Adrenal gland (tissue), 12 donors: ENCODE measurements around the gene PIK3AP1. TPM values are rescaled to one million over a fixed set of nuclear protein-coding genes. Genes with fewer than 3 reads are reported as not detected.

ENCODE experiments used
- DNase-seq, 7 donors: peaks; one replicate each; pipeline ENCODE4 v3.0.0-alpha.2; 2019 to 2020
- H3K27ac ChIP-seq, 5 donors: fragments of 200-600 bp; sonication (generic) in 4 of 5; 1 replicate in 3 of 5; 2 replicates in 2 of 5; pipeline versions ENCODE4 v1.5.1 to v1.8.0; 2016 to 2020; ENCODE audit warnings: mild to moderate bottlenecking in 1 of 5
- H3K27me3 ChIP-seq: fragments of 200-600 bp; 2 replicates; pipeline ENCODE4 v1.8.0; 2021
- H3K36me3 ChIP-seq, 2 donors: fragments of 200-600 bp; replicated peaks in 1 of 2; 1 replicate in 1 of 2; 2 replicates in 1 of 2; pipeline versions ENCODE4 v1.5.1 to v1.8.0; 2018 to 2022
- H3K4me1 ChIP-seq, 2 donors: fragments of 200-600 bp; replicated peaks in 1 of 2; 1 replicate in 1 of 2; 2 replicates in 1 of 2; pipeline versions ENCODE4 v1.5.1 to v1.8.0; 2018 to 2021
- H3K4me3 ChIP-seq, 4 donors: fragments of 200-600 bp; sonication (generic) in 3 of 4; one replicate each; pipeline ENCODE4 v1.5.1; 2016 to 2018
- H3K9me3 ChIP-seq, 3 donors: fragments of 200-600 bp; sonication (generic) in 1 of 3; replicated peaks in 1 of 3; 1 replicate in 2 of 3; 2 replicates in 1 of 3; pipeline versions ENCODE4 v1.5.1 to v1.8.0; 2016 to 2021
- POLR2A ChIP-seq, 2 donors: fragments of 450-650 bp; IDR thresholded peaks; one replicate each; pipeline ENCODE4 v1.6.1; 2017; ENCODE audit warnings: antibody characterized with exemption in 2 of 2, mild to moderate bottlenecking in 2 of 2, moderate library complexity in 1 of 2
- WGBS, 4 donors: extraction: QIAGEN DNeasy Blood & Tissue Kit in 2 of 4; methylation state at CpG; one replicate each; pipeline versions ENCODE4 v1.1.5 to v1.1.7; 2013 to 2017; 5-methylcytosine and 5-hydroxymethylcytosine counted together
- intact Hi-C, 2 donors: fragments of 100-400 bp; cut with DNase I; formaldehyde crosslinking; loops; one replicate each; pipeline versions ENCODE4 v1.14.1 to v1.15.0; 2022 to 2023
- polyA plus RNA-seq, 3 donors: library from polyadenylated mRNA; stranded (reverse); fragments of 200-250 nt in 2 of 3; fragments of 350-450 nt in 1 of 3; fragmentation: Illumina TruSeq in 1 of 3; extraction: RNeasy Lipid Tissue Mini Kit (QIAGEN cat#74804) in 1 of 3; gene quantifications; one replicate each; pipeline ENCODE4 v1.2.3, GENCODE V29; 2013 to 2014
- total RNA-seq, 9 donors: library from RNA; depleted of rRNA in 4 of 9; stranded (reverse); fragments of >200 nt in 4 of 9; fragments of 120-200 nt in 1 of 9; fragmentation: NEBNext Ultra II Directional in 1 of 9; extraction: Animal tissue kit (Norgen Biotek cat#: 25700) in 1 of 9; gene quantifications; one replicate each; pipeline versions ENCODE4 v1.1.0 to v1.2.4, GENCODE V29; 2013 to 2023
- TF ChIP-seq, protein P1 (sequence below), 6 experiments: fragments of 450-650 bp in 4 of 6; fragments of 200-600 bp in 2 of 6; sonication (generic) in 1 of 6; IDR thresholded peaks; 1 replicate in 5 of 6; 2 replicates in 1 of 6; pipeline versions ENCODE4 v1.5.1 to v1.8.0; 2016 to 2021; ENCODE audit warnings: antibody characterized with exemption in 6 of 6, mild to moderate bottlenecking in 2 of 6, moderate library complexity in 1 of 6
- donor health status: healthy with polysubstance abuse.
- donor health status: Bipolar disorder and iron deficiency.
- donor health status: DM: yes; HTN: yes; CAD: no.
- donor health status: DM: no; HTN: no; CAD: no.
- donor health status: DM: no; HTN: no; CAD: no.
- donor health status: DM: yes; HTN: yes; CAD: no.

Gene PIK3AP1
- total and polyA plus RNA-seq, 12 donors, result 2.0 to 38.5 (median 10.4) TPM

DNA sequence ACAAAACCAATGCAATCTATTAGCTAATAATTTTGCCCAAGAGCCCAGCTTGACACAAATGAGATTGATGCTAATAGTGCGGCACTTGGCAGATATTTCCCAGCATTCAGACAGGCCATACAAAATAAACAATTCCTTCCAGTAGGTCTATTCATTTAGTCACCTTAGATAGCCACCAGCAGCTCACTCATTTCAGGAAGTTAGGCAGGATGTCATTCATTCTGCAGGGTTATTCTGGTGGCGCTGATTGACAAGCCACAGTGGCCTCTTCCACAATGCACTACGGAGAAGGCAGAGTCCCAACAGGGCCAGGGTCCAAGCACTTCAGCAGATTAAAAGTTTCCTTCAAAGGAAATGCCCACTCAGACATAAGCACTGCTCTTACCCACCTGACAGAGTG lies 55.8 kb downstream of the PIK3AP1 start:
- intact Hi-C loops, result no loop called here
- Histone ChIP-seq H3K27ac (no peak overlapping the region), H3K4me3 (no peak overlapping the region), H3K9me3 (no peaks in the 10 kb centered on the region), H3K36me3 (no peaks in the 10 kb centered on the region), H3K4me1 (no peaks in the 10 kb centered on the region), H3K27me3 (no peaks in the 10 kb centered on the region)
- no peak for TF ChIP-seq POLR2A (IDR thresholded peaks at IDR 0.05)
- TF ChIP-seq, protein P1, sequence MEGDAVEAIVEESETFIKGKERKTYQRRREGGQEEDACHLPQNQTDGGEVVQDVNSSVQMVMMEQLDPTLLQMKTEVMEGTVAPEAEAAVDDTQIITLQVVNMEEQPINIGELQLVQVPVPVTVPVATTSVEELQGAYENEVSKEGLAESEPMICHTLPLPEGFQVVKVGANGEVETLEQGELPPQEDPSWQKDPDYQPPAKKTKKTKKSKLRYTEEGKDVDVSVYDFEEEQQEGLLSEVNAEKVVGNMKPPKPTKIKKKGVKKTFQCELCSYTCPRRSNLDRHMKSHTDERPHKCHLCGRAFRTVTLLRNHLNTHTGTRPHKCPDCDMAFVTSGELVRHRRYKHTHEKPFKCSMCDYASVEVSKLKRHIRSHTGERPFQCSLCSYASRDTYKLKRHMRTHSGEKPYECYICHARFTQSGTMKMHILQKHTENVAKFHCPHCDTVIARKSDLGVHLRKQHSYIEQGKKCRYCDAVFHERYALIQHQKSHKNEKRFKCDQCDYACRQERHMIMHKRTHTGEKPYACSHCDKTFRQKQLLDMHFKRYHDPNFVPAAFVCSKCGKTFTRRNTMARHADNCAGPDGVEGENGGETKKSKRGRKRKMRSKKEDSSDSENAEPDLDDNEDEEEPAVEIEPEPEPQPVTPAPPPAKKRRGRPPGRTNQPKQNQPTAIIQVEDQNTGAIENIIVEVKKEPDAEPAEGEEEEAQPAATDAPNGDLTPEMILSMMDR (IDR thresholded peaks at IDR 0.05), result no peak
- DNase-seq, result no peak
- 47 to 62% (median 55%) methylated on average over 3 of the region's 3 CpGs for WGBS, 4 donors

DNA sequence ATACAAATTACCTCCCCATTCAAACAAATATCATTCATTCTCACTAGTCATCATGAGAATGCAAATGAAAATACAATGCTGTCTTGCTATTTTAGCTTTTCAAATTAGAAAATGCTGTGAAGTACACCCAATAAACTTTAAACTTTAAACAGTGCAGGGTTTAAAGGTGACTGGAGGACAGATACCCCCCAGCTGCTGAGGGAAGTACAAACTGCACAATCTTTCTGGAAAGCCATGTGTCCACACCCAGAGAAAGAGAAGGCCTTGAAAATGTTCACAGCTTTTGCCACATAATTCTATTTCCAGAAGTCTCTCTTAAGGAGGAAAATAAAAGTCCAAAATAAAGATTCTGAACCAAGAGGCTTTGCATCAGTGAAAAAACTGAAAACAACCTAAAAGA lies 56.5 kb downstream of the PIK3AP1 start:
- no peak overlapping the region for H3K4me3 ChIP-seq
- H3K36me3 ChIP-seq, result no peaks in the 10 kb centered on the region
- DNase-seq, result no peak
- H3K27me3 ChIP-seq, result no peaks in the 10 kb centered on the region
- H3K9me3 ChIP-seq, result no peaks in the 10 kb centered on the region
- TF ChIP-seq, protein P1 (IDR thresholded peaks at IDR 0.05), result no peak
- TF ChIP-seq POLR2A (IDR thresholded peaks at IDR 0.05), result no peak
- H3K27ac ChIP-seq, result no peak overlapping the region
- intact Hi-C loops, result no loop called here
- H3K4me1 ChIP-seq, result no peaks in the 10 kb centered on the region

DNA sequence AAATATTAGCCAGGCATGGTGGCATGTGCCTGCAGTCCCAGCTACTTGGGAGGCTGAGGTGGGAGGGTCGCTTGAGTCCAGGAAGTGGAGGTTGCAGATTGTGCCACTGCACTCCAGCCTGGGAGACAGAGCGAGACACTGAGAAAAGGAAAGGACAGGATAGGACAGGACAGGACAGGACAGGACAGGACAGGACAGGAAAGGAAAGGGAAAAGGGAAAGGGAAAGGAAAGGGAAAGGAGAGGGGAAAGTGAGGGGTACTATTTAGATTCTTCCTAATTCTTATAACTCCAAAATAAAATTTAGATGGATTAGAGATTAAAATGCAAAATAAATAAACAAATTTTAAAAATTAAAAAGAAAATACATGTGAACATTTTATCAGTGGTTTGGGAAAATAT lies 58.7 kb downstream of the PIK3AP1 start:
- TF ChIP-seq, protein P1 (IDR thresholded peaks at IDR 0.05), result no peak
- no peak for TF ChIP-seq POLR2A (IDR thresholded peaks at IDR 0.05)
- 75 to 90% (median 81%) methylated on average over 2 of the region's 2 CpGs for WGBS, 4 donors
- Histone ChIP-seq H3K27me3 (no peaks in the 10 kb centered on the region), H3K36me3 (no peaks in the 10 kb centered on the region), H3K4me1 (no peaks in the 10 kb centered on the region), H3K4me3 (no peak overlapping the region), H3K27ac (no peak overlapping the region), H3K9me3 (no peaks in the 10 kb centered on the region)
- DNase-seq, result no peak
- intact Hi-C loops, result no loop called here

DNA sequence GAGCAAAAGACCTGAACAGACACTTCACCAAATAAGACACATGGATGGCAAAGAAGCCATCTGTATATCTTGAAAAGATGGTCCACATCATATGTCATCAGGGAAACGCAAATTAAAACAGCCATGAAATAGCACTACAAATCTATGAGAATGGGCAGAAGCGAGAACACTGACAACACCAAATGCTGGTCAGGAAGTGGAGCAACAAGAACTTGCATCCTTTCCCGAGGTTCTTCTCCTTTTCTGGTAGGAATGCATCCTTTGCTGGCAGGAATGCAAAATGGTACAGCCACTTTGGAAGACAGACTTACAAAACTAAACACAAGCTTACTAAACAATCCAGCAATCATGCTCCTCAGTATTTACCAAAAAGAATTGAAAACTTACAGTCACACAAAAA lies 60.0 kb downstream of the PIK3AP1 start:
- intact Hi-C loops, result no loop called here
- DNase-seq, result no peak
- no peak overlapping the region for H3K27ac ChIP-seq
- no peaks in the 10 kb centered on the region for H3K9me3 ChIP-seq
- H3K4me1 ChIP-seq, result no peaks in the 10 kb centered on the region
- 73 to 83% (median 76%) methylated on average over 3 of the region's 3 CpGs for WGBS, 4 donors
- no peaks in the 10 kb centered on the region for H3K27me3 ChIP-seq
- TF ChIP-seq POLR2A (IDR thresholded peaks at IDR 0.05), result no peak
- TF ChIP-seq, protein P1 (IDR thresholded peaks at IDR 0.05), result no peak
- H3K36me3 ChIP-seq, result no peaks in the 10 kb centered on the region
- no peak overlapping the region for H3K4me3 ChIP-seq
